ENCODE measurements around the gene DCAF6.

The DCAF6 gene

DNA sequence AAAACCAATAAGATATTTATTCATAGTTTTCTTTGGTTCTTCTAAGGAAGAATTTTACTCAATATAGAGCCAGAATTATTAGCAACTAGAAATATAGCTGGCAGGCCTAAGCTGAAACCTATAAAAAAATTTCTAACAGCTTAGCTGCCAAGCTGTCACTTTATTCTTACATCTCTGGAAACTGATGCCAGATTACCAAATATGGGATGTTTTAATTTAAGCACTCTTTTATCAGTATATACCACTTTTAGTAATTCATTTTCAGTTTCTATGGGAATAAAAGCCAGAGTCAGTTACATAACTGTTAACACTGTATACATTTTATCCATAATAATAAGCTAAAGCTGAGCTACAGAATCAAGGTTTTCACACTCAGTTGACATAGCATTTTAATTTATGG lies 69.0 kb downstream of the DCAF6 start:
- Histone ChIP-seq H3K4me3 (ENCODE audit: low read depth, low read length, poor library complexity, severe bottlenecking) (no peak overlapping the region), H3K36me3 (ENCODE audit: insufficient read depth, low read length) (peaks cover 29% of the 10 kb centered on the region), H2AFZ (ENCODE audit: low read length) (no peak overlapping the region)

DNA sequence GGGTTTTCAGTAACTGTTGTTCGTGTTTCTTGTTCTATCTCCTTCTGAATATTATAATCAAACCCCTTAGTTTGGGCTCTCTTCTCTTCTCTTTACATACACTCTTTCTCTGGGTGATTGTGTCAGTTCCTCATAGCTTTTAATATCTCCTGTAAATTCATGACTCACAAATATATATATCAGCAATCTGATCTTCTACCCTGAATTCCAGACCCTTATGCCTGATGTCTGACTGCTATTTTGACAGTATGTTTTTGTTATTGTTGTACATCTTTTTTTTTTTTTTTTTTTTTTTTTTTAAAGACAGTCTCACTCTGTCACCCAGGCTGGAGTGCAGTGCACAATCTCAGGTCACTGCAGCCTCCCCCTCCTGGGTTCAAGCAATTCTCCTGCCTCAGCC lies 71.2 kb downstream of the DCAF6 start:
- H3K9me2 ChIP-seq (ENCODE audit: low read depth, low read length) = no peaks in the 10 kb centered on the region
- no peaks in the 10 kb centered on the region for H3K4me1 ChIP-seq (ENCODE audit: insufficient read depth, low read length, severe bottlenecking)
- H3K4me3 ChIP-seq (ENCODE audit: low read depth, low read length, poor library complexity, severe bottlenecking) = no peak overlapping the region
- no peak overlapping the region for H3K9ac ChIP-seq (ENCODE audit: low read length)
- H3K27me3 ChIP-seq (ENCODE audit: insufficient read depth, low read length) = no peaks in the 10 kb centered on the region
- no peaks in the 10 kb centered on the region for H3K79me2 ChIP-seq (ENCODE audit: insufficient read depth, low read length)
- no peaks in the 10 kb centered on the region for H4K20me1 ChIP-seq (ENCODE audit: insufficient read depth, low read length)
- peaks cover 29% of the 10 kb centered on the region for H3K36me3 ChIP-seq (ENCODE audit: insufficient read depth, low read length)
- no peak overlapping the region for H3K4me2 ChIP-seq (ENCODE audit: low read length)
- no peaks in the 10 kb centered on the region for H3K9me3 ChIP-seq (ENCODE audit: low read length)
- no peak overlapping the region for H3K27ac ChIP-seq (ENCODE audit: low read depth, low read length, poor library complexity, severe bottlenecking)
- no peaks in the 10 kb centered on the region; the same call in 1 of the 2 replicates for H3F3A ChIP-seq (ENCODE audit: insufficient read depth, low read length)
- no peak overlapping the region for H2AFZ ChIP-seq (ENCODE audit: low read length)
- TF ChIP-seq EZH2 (IDR thresholded peaks at IDR 0.05; ENCODE audit: borderline replicate concordance, low read length) = no peak

More for the DNA sequence above, 69.0 kb downstream of the DCAF6 start:
- Histone ChIP-seq H3K4me1 (ENCODE audit: insufficient read depth, low read length, severe bottlenecking) (no peaks in the 10 kb centered on the region), H3K4me2 (ENCODE audit: low read length) (no peak overlapping the region), H3K9me3 (ENCODE audit: low read length) (no peaks in the 10 kb centered on the region), H3K9me2 (ENCODE audit: low read depth, low read length) (no peaks in the 10 kb centered on the region), H3F3A (ENCODE audit: insufficient read depth, low read length) (no peaks in the 10 kb centered on the region; the same call in 1 of the 2 replicates), H3K27ac (ENCODE audit: low read depth, low read length, poor library complexity, severe bottlenecking) (no peak overlapping the region), H3K9ac (ENCODE audit: low read length) (no peak overlapping the region), H3K79me2 (ENCODE audit: insufficient read depth, low read length) (no peaks in the 10 kb centered on the region), H3K27me3 (ENCODE audit: insufficient read depth, low read length) (no peaks in the 10 kb centered on the region), H4K20me1 (ENCODE audit: insufficient read depth, low read length) (no peaks in the 10 kb centered on the region)
- TF ChIP-seq CTCF (IDR thresholded peaks at IDR 0.05; ENCODE audit: low read length) (no peak), EZH2 (IDR thresholded peaks at IDR 0.05; ENCODE audit: borderline replicate concordance, low read length) (no peak)

DNA sequence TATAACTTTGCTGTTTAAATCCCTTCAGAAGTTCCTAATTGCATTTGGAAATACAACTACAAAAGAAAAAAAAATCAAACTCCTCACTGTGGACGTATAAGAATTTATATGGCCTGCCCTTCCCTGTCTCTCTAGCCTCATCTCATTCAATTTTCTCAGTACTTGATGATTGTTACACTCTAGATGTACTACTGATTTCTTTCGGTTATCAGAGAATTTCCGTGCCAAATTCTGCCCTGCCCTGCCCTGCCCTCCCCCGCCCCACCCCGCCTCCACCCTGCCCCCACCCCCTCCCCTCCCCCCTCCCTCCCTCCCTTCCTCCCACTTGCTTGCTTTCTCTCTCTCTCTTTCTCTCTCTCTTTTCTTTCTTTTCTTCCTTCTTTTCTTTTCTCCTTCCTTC lies 72.1 kb downstream of the DCAF6 start:
- H3K9me2 ChIP-seq (ENCODE audit: low read depth, low read length) = no peaks in the 10 kb centered on the region
- no peaks in the 10 kb centered on the region for H4K20me1 ChIP-seq (ENCODE audit: insufficient read depth, low read length)
- H3F3A ChIP-seq (ENCODE audit: insufficient read depth, low read length) = no peaks in the 10 kb centered on the region; the same call in 1 of the 2 replicates
- H3K4me3 ChIP-seq (ENCODE audit: low read depth, low read length, poor library complexity, severe bottlenecking) = no peak overlapping the region
- H3K4me1 ChIP-seq (ENCODE audit: insufficient read depth, low read length, severe bottlenecking) = no peaks in the 10 kb centered on the region
- no peaks in the 10 kb centered on the region for H3K27me3 ChIP-seq (ENCODE audit: insufficient read depth, low read length)
- H3K36me3 ChIP-seq (ENCODE audit: insufficient read depth, low read length) = peaks cover 25% of the 10 kb centered on the region
- no peaks in the 10 kb centered on the region for H3K9me3 ChIP-seq (ENCODE audit: low read length)
- H2AFZ ChIP-seq (ENCODE audit: low read length) = no peak overlapping the region
- H3K4me2 ChIP-seq (ENCODE audit: low read length) = no peak overlapping the region
- H3K9ac ChIP-seq (ENCODE audit: low read length) = no peak overlapping the region
- H3K27ac ChIP-seq (ENCODE audit: low read depth, low read length, poor library complexity, severe bottlenecking) = no peak overlapping the region
- H3K79me2 ChIP-seq (ENCODE audit: insufficient read depth, low read length) = no peaks in the 10 kb centered on the region
- no peak for TF ChIP-seq CTCF (IDR thresholded peaks at IDR 0.05; ENCODE audit: low read length)
- no peak for TF ChIP-seq EZH2 (IDR thresholded peaks at IDR 0.05; ENCODE audit: borderline replicate concordance, low read length)

GRCh38 chr1:168009322-168009721 lies 72.8 kb downstream of the DCAF6 start:
- Histone ChIP-seq H3F3A (ENCODE audit: insufficient read depth, low read length) (no peaks in the 10 kb centered on the region; the same call in 1 of the 2 replicates), H3K27ac (ENCODE audit: low read depth, low read length, poor library complexity, severe bottlenecking) (no peak overlapping the region), H3K27me3 (ENCODE audit: insufficient read depth, low read length) (no peaks in the 10 kb centered on the region), H4K20me1 (ENCODE audit: insufficient read depth, low read length) (no peaks in the 10 kb centered on the region), H3K4me2 (ENCODE audit: low read length) (no peak overlapping the region), H3K4me1 (ENCODE audit: insufficient read depth, low read length, severe bottlenecking) (no peaks in the 10 kb centered on the region), H3K9me2 (ENCODE audit: low read depth, low read length) (no peaks in the 10 kb centered on the region), H3K36me3 (ENCODE audit: insufficient read depth, low read length) (peaks cover 25% of the 10 kb centered on the region), H2AFZ (ENCODE audit: low read length) (no peak overlapping the region), H3K9me3 (ENCODE audit: low read length) (no peaks in the 10 kb centered on the region), H3K4me3 (ENCODE audit: low read depth, low read length, poor library complexity, severe bottlenecking) (no peak overlapping the region), H3K79me2 (ENCODE audit: insufficient read depth, low read length) (no peaks in the 10 kb centered on the region), H3K9ac (ENCODE audit: low read length) (no peak overlapping the region)
- TF ChIP-seq EZH2 (IDR thresholded peaks at IDR 0.05; ENCODE audit: borderline replicate concordance, low read length) = no peak
- no peak for TF ChIP-seq CTCF (IDR thresholded peaks at IDR 0.05; ENCODE audit: low read length)
